NCI-H146 treated with DMSO at 0.1 percent for 48 hours (cell line): ENCODE data around the gene CAMSAP2.

Experiments
- DNase-seq: peaks from one replicate; lab custom pipeline; 2025; ENCODE audit not compliant: unreplicated experiment; lab: John Stamatoyannopoulos, UW

The CAMSAP2 gene

DNA sequence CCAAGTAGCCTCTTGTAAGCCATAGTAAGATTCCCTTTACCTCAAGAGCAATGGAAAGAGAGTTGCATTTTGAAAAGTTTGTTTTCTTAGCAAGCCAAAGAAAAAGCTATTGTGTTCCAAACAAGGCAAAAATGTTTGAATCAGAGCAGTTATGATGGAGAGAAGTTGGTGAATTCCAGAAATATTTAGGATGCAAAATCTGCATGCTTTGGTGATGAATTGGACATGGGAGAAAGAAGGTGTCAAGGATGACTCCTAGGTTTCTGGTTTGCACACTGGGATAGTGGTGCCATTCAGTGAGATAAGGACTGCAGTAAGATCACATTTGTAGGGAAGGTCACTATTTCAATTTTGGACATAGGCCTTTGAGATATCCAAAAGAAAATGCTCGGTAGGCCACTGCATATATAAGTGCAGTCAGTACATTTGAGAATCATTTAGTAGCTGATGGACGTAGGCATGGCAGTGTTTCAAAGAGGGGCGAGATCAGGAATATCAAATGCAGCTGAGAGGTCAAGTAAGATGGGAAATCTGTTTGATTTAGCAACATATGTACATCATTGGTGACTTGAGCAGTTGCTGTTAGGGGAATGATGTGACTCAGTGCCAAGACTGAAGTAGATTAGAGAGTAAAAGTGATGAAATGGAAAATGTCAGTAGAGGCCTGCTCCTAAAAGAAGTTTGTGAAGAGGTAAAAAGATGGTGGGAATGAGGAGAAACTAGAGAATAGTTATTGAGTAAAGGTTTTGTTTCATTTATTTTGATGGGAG is 100.2 kb downstream of the CAMSAP2 start:
- DNase-seq: no peak

DNA sequence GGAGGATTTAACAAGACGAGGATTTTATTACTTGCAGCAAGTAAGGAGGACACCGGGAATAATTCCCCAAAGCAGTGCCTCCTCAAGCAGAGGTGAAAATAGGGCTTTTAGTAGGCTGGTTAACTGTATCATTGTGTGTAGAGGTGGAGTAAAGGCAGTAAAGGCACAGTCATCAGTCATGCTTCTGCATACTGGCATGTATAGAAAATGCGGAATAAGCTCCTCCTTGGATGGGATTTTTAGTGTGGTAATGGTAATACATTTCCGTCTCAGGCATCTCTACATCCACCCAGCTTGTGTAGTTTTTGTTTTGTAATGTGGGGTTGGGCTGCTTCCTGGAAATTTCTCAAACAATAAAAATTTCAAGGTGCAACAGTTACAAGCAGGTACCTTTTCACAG is 106.7 kb downstream of the CAMSAP2 start:
- no peak for DNase-seq

DNA sequence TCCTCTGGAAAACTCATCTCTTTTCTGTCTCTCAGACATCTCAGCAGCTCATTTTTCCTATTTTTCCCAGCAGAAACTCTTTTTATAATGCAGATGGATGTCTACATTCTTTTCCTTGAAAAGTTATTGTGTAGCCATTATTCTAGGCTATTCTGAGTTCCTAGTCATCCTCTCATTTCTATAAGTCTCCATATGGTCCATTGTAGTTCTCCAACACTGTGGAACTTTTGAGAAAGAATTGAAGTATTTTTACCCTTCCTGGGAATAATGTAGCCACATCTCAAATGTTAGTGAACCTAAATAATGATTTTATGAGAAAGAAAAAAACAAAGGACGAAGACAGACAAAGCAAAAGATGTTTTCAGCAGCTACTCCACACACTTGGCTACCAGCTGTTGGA is 107.7 kb downstream of the CAMSAP2 start:
- no peak for DNase-seq

DNA sequence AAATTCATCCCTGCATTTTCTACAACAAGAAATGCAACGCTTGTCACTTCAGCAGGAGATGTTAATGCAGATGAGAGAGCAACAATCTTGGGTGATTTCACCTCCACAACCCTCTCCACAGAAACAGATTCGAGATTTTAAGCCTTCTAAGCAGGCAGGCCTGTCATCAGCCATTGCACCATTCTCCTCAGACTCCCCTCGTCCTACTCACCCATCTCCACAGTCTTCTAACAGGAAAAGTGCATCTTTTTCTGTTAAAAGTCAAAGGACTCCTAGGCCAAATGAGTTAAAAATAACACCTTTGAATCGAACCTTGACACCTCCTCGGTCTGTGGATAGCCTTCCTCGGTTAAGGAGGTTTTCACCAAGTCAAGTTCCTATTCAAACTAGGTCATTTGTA is 110.7 kb downstream of the CAMSAP2 start:
- no peak for DNase-seq

DNA sequence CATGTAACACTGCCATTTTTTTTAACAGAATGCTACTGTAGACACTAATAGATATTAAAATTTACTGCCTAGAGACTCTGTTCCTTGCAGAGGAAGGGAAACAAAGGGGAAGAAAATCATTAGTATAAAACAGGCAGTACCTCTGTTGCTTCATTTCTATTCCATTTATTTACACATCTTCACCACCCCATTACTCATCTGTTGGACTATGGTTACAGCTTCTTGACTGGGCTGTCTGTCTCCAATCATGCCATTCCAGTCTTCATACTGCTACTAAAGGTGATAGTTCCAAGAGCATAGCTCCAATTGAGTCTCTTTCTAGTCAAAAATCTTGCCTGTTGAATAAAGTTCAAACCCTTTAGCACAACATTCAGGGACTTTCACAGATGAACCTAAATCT is 111.9 kb downstream of the CAMSAP2 start:
- DNase-seq: no peak

DNA sequence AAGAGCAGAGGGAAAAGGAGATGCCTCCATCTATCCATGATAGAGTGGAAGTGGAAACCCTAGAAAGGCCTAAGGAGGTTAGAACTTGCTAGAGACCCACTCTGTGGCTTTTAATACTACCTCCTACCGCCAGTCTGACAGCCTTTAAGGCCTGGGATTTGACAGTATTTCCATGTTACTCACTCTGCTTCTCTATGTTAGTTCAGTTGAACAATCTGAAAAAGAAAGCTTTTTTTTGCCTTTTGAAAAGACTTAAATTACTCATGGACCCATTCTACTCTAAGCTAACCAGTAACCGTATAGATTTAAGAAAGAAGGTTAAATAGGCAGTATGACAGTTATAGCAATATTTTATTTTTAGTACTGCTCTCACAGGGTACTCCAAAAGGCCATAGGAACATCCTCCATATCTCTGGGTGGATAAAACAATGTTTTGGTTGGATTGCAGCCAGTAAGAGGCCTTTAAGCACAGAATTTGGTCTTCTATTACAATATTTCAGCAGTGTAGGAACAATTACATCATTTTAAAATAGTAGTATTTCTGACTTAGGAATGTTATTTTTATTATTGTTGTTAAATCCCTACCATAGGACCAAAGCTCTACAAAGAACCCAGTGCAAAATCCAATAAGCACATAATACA is 118.1 kb downstream of the CAMSAP2 start:
- no peak for DNase-seq

DNA sequence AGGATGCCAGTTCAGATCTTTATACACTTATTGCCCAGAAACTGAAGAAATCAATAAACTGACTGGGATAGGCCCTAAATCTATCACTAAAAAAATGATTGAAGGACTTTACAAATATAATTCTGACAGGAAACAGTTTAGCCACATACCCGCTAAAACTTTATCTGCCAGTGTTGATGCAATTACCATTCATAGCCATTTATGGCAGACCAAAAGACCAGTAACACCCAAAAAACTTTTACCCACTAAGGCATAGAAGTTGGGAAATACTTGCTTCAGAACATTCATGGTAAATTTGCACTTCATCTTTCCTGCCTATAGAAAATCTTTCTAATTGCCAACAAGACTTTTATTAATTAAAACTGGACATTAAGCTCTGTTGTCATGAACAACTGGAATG is 119.1 kb downstream of the CAMSAP2 start:
- DNase-seq: no peak

DNA sequence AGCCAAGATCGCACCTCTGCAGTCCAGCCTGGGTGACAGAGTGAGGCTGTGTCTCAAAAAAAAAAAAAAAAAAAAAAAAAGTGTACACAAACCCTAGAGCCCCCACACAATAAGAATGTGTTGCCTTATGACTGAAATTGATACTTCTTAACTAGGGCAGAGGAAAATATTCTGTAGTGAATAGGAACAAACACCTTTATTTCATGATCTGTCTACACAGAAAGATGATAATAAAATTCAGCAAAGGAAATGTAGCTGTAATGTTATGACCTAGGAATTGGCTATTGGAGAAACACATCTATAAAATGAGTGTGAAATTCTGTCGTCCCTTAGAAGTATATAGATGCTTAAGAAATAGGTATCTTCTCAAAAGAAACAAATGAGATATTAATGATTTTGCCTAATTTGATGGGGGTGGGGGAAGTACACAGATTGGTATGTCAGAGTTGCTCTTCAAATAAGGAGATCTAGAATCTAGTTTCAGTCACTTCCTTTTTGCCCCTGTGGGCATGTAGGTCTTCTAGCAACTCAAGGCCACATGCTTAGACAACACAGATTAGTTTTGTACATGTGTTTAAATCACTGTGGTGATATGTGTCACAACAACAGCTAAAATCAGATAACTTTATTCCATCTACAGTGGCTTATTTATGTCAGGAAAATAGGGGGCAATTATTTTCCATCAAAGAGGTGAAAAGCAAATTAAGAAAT is 123.4 kb downstream of the CAMSAP2 start:
- DNase-seq: no peak

DNA sequence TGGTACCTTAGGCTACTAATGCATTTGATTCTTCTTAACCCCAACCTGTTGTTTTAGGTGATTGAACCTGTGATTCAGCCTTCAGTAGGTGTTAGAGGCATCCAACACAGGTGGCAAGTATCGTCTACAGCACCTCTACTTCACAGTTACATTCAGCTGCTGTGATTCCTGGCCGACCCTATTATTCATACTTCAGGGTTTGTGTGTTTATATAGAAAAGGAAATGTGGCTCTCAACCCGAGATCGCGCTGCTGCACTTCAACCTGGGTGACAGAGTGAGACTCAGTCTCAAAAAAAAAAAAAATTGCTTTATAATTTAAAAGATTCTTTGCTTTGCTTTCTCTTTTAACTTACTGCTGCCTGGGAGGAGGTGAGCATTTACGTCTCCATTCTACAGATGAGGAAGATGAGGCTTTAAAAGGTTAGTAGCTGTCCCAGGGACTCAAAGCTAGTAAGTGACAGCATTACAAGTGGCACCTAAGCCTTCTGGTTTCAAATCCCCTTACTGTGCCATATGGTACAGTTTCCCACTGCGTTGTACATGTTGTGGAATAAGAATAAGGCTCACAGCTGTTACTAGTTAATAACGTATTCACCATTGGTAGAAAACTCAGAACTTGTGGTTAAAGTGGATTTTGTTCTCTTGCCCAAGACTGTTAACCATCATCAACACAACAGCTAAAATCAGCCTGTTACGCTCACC is 124.2 kb downstream of the CAMSAP2 start:
- DNase-seq: no peak

DNA sequence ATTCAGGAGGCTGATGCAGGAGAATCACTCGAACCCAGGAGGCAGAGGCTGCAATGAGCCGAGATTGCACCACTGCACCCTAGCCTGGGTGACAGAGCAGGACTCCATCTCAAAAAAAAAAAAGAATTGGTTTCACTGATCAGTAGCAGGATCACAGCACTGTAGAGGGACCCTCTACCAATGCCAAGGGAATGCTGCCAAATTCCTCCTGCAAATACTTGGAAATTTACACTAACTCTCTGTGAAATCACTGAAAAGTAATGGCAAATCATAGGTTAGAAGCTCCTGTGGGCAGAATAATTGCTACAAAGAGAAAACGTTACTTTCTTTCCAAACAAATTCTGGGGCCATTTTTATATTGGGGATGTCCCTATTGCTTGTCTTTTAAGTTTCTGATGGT is 127.4 kb downstream of the CAMSAP2 start:
- DNase-seq: no peak

DNA sequence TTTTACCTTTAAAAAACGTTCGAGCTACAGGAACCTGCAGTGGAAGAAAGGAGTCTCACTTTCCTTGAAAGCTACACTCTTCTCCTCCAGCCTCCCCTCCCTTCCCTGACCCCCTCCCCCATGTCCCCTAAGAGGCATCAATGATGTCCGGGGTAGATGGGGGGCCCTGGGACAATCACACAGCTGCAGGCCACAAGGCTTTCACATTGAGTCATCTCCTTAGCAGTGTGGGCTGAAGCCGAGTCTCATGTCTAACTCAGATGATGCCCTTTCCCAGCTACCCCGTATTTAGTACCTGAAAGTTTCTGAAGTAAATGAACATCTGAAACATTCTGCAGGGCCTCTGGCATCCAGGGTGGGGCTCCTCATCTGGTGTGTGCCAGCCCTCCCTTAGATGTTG is 127.8 kb downstream of the CAMSAP2 start:
- DNase-seq: no peak

DNA sequence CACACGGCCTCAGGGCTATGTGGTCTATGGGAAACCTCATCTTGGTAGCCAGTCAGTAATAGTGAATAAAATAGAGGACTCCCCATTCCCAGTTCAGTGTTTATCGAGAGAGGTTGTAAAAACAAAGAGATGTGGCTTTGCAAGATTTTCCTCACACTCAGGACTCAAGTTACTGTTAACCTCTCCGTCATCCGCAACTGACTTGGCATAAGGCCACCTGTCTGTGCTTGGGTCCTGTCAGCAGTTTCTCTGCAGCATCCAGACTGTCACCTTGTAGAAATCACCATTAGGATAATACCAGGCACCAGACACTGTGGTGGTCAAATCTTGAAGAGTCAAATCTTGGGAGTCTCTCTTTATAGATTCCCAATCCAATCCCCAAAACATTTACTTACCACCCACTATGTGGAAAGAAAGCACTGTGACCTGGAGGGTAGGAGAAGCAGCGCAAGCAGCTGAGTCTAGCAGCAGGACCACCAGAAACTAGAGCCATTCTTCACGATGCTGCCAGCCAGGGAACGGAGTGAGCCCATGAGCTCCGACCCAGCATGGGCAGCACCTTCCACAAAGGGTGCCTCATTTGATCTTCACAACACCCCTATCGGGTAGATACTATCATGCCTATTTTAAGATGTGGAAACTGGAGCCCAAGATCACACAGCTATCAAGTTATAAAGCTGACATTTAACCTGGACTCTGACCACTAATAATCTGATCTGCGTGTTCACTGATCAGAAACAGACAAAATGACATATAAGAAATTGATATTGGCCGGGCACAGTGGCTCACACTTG is 128.5 kb downstream of the CAMSAP2 start:
- no peak for DNase-seq

DNA sequence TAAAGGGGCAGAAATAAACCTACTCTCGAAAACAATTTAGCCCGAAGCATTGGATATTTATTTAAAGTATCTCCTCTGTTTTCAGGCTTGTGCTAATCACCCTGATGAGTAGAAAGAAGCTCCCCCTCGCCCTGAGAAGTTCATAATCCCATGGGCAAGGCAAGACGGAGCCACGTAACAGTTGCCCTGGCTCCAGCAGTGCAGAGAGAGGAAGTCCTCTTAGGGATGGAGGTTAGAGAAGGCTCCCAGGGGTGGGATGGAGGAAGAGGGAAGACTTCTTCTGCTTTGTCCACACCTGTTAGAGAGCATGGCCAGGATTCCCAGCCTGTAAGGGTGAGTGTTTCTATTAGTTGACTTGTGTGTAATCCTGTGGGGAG is 130.7 kb downstream of the CAMSAP2 start:
- no peak for DNase-seq

DNA sequence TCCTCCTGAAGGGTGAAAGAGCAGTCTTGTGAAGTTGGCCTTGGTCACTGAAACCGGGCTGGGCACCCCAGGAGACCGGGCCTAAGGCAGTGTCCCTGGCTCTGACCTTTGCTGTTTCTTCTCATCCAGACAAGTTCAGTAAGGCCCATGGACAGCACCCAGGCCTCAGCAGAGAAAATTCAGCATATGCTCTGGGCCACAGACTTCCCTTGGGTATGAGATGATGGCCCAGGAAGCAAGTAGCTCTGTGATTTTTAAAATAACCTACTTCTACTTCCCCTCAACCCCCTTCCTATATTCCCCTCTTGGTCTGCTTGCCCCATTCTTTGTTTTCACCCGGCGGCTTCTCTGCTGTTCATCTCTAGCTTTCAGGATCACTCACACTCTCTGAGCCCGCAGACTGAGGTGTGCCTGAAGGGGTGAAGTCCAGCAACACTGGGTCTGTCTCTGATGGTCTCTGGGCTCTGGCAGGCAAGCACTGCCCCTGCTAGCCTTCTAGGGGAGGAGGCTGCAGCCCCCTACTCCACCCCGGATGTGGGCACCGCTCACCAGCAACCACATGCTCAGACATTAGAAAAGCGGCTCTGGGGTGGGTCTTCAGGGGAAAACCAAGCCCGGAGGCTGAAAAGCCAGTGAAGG is 131.2 kb downstream of the CAMSAP2 start:
- no peak for DNase-seq

DNA sequence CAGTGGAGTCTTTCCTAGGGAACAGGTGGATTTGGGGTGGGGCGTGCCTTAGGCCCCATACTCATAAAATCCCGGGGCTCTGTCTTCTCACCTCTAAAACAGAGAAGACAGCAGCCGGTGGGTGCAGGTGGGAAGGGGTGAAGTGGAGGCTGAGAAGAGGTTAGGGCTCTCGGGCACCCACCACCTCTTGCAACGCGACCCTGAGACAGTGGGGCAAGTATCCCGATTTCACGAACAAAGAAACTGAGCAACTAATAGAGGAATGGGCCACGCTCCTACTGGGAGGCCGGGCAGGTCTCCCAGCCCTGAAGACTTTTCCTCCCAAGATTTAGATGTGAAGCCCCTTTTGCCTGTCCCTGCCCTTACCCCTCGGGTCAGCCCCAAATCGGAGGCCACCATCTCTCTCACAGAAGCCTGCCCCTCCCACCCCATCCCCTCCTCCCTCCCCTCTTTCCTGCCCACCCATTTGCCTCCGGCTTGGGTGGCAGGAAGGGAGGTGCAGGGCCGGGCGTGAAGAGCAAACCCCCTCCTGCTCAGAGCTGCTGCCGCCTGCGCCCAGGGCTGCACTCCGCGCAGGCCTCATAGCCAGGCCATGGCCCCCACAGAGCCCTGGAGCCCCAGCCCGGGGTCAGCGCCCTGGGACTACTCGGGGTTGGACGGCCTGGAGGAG is 133.9 kb downstream of the CAMSAP2 start, which contains the start of gene GPR25:
Gene GPR25, plus strand, starts transcription at position 536 of the 670 bp plus-strand sequence. Its CDS starts 57 bp downstream, at position 593.
- no peak for DNase-seq

DNA sequence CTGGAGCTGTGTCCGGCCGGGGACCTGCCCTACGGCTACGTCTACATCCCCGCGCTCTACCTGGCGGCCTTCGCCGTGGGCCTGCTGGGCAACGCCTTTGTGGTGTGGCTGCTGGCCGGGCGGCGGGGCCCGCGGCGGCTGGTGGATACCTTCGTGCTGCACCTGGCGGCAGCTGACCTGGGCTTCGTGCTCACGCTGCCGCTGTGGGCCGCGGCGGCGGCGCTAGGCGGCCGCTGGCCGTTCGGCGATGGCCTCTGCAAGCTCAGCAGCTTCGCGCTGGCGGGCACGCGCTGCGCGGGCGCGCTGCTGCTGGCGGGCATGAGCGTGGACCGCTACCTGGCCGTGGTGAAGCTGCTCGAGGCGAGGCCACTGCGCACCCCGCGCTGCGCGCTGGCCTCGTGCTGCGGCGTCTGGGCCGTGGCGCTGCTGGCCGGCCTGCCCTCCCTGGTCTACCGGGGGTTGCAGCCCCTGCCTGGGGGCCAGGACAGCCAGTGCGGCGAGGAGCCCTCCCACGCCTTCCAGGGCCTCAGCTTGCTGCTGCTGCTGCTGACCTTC is 134.5 kb downstream of the CAMSAP2 start:
- no peak for DNase-seq

DNA sequence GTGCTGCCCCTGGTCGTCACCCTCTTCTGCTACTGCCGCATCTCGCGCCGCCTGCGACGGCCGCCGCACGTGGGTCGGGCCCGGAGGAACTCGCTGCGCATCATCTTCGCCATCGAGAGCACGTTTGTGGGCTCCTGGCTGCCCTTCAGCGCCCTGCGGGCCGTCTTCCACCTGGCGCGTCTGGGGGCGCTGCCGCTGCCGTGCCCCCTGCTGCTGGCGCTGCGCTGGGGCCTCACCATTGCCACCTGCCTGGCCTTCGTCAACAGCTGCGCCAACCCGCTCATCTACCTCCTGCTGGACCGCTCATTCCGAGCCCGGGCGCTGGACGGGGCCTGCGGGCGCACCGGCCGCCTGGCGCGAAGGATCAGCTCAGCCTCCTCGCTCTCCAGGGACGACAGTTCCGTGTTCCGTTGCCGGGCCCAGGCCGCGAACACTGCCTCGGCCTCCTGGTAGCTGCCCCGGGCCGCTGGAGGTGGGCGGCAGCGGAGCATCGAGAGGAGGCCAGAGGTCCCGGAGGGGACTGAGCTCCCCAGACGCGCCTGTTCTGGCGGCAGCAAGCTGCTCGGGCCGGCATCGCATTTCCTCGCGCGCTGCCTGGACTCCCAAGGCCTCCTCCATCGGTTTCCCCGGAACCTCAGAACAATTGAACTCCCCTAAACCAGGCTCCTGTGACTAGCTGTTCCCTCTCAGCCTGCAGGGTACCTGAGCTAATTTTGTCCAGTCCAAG is 135.1 kb downstream of the CAMSAP2 start:
- no peak for DNase-seq

DNA sequence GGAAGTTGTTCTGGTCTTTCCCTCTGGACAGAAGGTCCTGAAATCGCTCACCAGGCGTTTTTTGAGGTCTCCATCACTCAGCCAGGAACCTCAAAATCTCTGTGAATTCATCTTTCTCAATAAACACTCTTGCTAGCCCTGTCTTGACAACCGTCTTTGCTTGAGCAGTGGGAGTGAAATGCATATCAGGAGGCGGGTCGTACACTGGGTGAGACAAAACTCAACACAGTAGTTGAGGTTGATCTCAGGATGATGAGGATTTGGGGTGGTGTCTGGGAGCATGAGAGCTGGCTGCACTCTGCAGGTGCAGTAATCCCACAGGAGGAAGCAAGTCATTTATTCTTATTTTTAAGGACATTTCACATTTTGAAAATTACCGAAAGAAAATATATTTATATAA is 136.0 kb downstream of the CAMSAP2 start:
- DNase-seq: no peak

DNA sequence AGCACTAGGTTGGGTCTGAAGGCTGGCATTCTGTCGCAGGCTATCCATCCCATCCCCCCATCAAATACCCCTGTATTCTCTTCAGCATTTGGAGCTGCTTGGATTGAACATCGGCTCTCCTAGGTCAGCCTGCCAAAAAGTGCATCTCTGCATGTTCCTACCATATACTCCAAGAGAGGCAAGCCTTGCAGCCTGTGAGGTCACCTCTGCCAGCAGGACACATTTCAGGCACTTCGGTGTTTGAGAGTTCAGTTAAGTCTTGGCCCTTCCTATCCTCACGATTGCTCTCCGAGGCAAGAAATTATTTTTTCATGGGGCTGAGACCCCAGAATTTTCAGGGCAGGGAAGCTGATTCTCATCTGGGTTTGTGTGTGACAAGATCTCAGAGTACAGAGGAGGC is 136.7 kb downstream of the CAMSAP2 start:
- no peak for DNase-seq
